Mucosa of stomach (tissue), 1 donor: ENCODE measurements around the gene MINK1.
A peak's percentile ranks its signal among the peaks of the same experiment; 100 is the strongest.
"Not testable (repeated sequence)": the region's sequence is repeated elsewhere in the genome, so short reads cannot be mapped to it uniquely, and the experiment has no call there.

Experiments
- H3K27me3 ChIP-seq: one replicate; pipeline ENCODE4 v1.7.0; 2013; ENCODE audit warnings: mild to moderate bottlenecking, low read length; ENCODE audit not compliant: control insufficient read depth, insufficient read depth
- H3K36me3 ChIP-seq: one replicate; pipeline ENCODE4 v1.7.0; 2013; ENCODE audit warnings: low read length; ENCODE audit not compliant: control insufficient read depth, insufficient read depth
- H3K4me1 ChIP-seq: one replicate; pipeline ENCODE4 v1.7.0; 2013; ENCODE audit warnings: mild to moderate bottlenecking, low read length; ENCODE audit not compliant: control insufficient read depth, insufficient read depth
- H3K4me3 ChIP-seq: one replicate; pipeline ENCODE4 v1.7.0; 2013; ENCODE audit warnings: low read length
- H3K9ac ChIP-seq: one replicate; pipeline ENCODE4 v1.7.0; 2013; ENCODE audit warnings: mild to moderate bottlenecking, low read length, moderate library complexity
- H3K9me3 ChIP-seq: one replicate; pipeline ENCODE4 v1.7.0; 2013; ENCODE audit warnings: mild to moderate bottlenecking, low read length, moderate library complexity; ENCODE audit not compliant: control insufficient read depth
- donor health status: Pancreatic carcinoma.

MINK1 gene

GRCh38 chr17:4899341-4900230 lies 66.4 kb downstream of the MINK1 start, which contains the start of gene C17orf107:
TSS of gene C17orf107 (plus strand) at chr17:4899536. CDS start at chr17:4899763, 227 bp downstream.
- H3K4me1 ChIP-seq: peaks cover 32% of the 10 kb centered on the region
- H3K36me3 ChIP-seq: no peaks in the 10 kb centered on the region
- no peaks in the 10 kb centered on the region for H3K9me3 ChIP-seq
- H3K4me3 ChIP-seq: peak within 1 kb of the TSS; percentile 67
- peak within 1 kb of the TSS; percentile 78 for H3K9ac ChIP-seq
- peaks cover 18% of the 10 kb centered on the region for H3K27me3 ChIP-seq

DNA sequence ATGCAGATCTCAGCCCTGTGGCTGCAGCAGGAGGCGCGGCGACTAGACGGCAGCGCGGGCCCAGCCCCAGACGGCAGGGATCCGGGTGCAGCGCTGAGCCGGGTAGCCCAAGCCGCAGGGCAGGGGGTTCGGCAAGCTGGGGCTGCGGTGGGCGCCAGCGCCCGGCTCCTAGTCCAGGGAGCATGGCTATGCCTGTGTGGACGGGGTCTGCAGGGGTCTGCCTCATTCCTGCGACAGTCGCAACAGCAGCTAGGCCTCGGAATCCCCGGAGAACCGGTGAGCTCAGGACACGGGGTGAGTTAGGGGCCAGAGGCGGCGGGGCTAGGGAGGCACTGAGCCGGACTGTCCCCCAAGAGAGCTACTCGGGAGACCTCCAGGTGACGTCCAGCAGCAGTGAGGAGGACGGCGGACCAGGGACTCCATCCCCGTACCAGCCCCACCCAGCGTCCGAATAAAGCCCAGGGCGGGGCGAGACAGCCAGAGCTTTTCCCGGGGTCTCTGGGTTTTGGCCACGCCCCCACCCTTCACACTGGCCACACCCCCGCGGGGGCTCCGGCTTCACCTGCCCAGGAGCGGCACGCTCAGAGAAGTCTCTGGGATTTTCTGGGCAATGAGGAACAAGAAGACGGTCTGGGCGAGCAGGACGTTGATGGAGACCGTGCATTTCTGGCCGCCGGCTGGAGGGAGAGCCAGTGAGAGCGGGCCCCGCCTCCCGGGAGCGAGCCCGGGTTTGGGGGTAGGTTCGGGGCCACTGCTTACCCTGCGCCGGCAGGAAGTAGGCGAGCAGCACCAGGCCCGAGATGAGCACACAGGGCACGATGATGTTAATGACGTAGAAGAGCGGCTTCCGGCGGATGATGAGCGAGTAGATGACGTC lies 67.3 kb downstream of the MINK1 start:
- peak overlapping the region; percentile 67 for H3K4me3 ChIP-seq
- H3K4me1 ChIP-seq: peaks cover 32% of the 10 kb centered on the region
- H3K9me3 ChIP-seq: no peaks in the 10 kb centered on the region
- H3K9ac ChIP-seq: peak overlapping the region; percentile 78
- H3K36me3 ChIP-seq: no peaks in the 10 kb centered on the region
- H3K27me3 ChIP-seq: peaks cover 18% of the 10 kb centered on the region

DNA sequence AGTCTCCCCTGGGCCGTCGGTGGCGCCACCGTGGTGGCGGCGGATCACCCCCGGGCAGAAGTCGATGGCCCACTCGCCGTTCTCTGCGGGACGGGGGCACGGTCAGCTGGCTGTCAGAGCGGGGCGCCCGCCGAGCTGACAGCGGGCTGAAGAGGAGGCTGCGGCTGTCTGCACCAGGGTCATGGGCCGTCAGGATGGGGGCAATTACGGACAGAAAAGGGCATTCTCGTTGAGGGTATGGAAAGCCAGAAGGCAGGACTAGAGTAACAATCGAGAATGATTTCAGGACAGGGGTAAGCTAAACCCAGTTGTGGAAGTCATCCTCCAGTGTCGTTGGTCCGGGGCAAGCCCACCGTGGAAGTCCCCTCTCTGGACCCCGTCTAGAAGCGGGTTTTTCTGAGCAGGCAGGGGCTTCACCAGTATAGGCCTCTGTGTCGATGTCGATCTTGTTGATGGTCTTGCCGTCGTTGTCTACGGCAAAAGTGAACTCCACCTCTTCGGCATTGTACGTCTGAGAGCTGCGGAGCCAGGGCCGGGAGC lies 68.0 kb downstream of the MINK1 start:
- peaks cover 18% of the 10 kb centered on the region for H3K27me3 ChIP-seq
- no peak overlapping the region for H3K4me3 ChIP-seq
- H3K9me3 ChIP-seq: no peaks in the 10 kb centered on the region
- peaks cover 32% of the 10 kb centered on the region for H3K4me1 ChIP-seq
- H3K36me3 ChIP-seq: no peaks in the 10 kb centered on the region
- no peak overlapping the region for H3K9ac ChIP-seq

GRCh38 chr17:4901648-4902344 lies 68.7 kb downstream of the MINK1 start:
- H3K27me3 ChIP-seq: peaks cover 18% of the 10 kb centered on the region
- H3K36me3 ChIP-seq: no peaks in the 10 kb centered on the region
- no peak overlapping the region for H3K4me3 ChIP-seq
- peaks cover 32% of the 10 kb centered on the region for H3K4me1 ChIP-seq
- H3K9me3 ChIP-seq: no peaks in the 10 kb centered on the region
- no peak overlapping the region for H3K9ac ChIP-seq

DNA sequence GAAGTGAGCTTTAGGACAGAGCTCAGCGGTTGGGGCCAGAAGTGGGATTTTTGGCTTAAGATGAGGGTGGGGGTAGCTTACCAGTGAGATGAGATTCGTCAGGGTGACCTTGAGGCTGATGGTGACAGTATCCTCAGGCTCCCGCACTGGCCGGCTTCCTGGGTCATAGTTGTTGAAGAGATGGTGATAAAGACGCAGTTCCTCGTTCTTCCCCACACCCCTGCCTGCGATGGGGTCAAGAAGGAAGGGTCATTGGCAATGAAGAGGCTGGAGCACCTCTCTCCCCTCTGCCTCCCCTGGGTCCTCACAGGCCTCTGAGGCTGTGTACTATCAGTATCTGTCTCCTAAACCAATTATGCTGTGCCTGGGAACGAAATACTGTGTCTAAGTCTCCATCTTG lies 69.4 kb downstream of the MINK1 start:
- Histone ChIP-seq H3K4me1 (peaks cover 32% of the 10 kb centered on the region), H3K9me3 (no peaks in the 10 kb centered on the region), H3K9ac (no peak overlapping the region), H3K4me3 (no peak overlapping the region), H3K36me3 (no peaks in the 10 kb centered on the region), H3K27me3 (peaks cover 18% of the 10 kb centered on the region)

DNA sequence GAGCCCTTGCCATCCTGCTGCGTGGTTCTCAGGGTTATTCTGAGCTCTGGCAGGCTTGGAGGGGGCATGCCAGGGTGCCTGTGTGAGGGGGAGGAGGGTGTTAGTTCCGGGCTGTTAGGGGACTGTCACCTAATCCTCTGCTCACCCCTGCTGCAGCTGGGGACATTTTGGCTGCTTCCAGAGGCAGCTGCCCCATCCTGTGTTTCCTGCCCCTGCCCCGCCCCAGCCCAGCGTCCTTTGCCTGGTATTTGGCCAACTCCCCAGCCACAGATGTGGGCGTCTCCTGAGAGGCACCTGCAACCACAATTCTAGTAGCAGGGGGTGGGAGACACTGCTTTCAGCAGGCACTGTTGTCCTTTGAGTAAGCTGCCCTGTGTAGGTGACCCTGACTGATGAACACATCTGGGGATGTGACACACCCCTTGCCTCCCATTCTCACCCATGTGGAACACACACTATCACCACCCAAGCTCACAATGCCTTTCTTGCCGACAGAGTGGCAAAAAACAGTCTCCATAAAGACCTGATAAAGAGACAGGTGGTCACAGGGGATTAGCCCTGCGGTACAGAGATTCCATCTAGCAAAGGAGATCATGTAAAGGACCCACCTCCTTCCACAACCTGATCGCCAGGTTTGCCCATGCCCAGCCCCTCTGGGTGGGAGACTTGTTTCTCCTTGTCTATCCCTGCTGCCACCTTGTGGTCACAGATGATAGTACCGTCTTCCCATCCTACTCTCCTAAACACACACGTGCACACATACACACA lies 70.1 kb downstream of the MINK1 start, which contains the start of gene CHRNE:
TSS of gene CHRNE (minus strand) at position 48 of the 768 bp plus-strand sequence. CDS start at position 13, 35 bp downstream.
- H3K27me3 ChIP-seq: peaks cover 18% of the 10 kb centered on the region
- no peaks in the 10 kb centered on the region for H3K36me3 ChIP-seq
- H3K4me3 ChIP-seq: peak within 1 kb of the TSS; percentile 6
- H3K9me3 ChIP-seq: no peaks in the 10 kb centered on the region
- peaks cover 32% of the 10 kb centered on the region for H3K4me1 ChIP-seq
- no peak within 1 kb of the TSS for H3K9ac ChIP-seq

DNA sequence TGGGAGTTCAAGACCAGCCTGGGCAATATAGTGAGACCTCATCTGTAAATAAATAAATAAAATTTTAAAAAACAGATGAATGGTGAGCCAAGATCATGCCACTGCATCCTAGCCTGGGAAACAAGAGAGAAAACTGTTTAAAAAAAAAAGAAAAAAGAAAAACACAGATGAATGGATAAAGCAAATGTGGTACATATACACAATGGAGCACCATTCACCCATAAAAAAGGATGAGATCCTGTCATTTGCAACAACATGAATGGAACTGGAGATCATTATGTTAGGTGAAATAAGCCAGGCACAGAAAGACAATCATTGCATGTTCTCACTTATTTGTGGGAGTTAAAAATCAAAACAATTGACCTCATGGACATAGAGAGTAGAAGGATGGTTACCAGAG lies 73.5 kb downstream of the MINK1 start:
- H3K9me3 ChIP-seq, H3K27me3 ChIP-seq, H3K9ac ChIP-seq, H3K4me3 ChIP-seq, H3K36me3 ChIP-seq: not testable (repeated sequence)
- peaks cover 19% of the 10 kb centered on the region for H3K4me1 ChIP-seq

DNA sequence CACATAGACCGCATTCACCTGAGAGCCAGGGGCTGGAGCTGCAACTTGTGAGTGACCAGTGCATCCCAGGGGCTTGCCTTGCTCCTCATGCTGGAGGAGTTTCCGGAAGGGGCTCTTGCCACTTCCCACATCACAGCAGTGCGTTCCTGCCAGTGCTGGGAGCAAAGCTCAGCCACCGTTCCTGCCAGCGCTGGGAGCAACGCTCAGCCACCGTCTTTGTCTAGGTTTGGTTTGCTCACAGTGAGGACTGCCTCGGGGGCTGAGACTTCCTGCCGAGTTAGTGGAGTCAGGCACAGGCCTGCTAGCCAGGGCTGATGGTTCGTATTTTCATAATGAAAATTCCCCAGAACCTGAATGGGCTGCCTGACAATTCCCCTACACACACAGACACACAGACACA lies 75.2 kb downstream of the MINK1 start:
- Histone ChIP-seq H3K4me1 (peaks cover 13% of the 10 kb centered on the region), H3K4me3 (no peak overlapping the region), H3K9ac (no peak overlapping the region), H3K36me3 (no peaks in the 10 kb centered on the region), H3K27me3 (no peaks in the 10 kb centered on the region), H3K9me3 (no peaks in the 10 kb centered on the region)

GRCh38 chr17:4908711-4909496 lies 75.8 kb downstream of the MINK1 start:
- no peak overlapping the region for H3K4me3 ChIP-seq
- H3K9me3 ChIP-seq: no peaks in the 10 kb centered on the region
- peaks cover 9% of the 10 kb centered on the region for H3K4me1 ChIP-seq
- H3K27me3 ChIP-seq: no peaks in the 10 kb centered on the region
- H3K36me3 ChIP-seq: no peaks in the 10 kb centered on the region
- H3K9ac ChIP-seq: peak overlapping the region; percentile 13

DNA sequence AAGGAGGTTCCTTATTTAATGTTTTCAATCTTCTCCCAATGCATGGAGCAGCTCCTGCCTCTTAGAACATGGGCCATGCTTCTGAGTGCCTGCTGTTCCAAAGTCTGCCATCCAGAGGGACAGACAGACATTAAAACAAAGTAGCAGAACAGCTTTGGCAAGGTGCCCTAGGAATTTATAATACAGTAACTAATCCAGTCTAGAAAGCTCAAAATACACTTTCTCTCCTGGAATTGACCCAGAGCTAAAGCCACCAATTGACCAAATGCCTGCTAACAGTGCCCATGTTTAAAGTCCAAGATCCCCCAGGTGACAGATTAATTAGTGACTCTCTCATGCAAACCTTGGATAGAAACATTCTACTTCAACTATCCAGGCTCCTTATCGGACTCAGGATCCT lies 80.9 kb downstream of the MINK1 start:
- Histone ChIP-seq H3K27me3 (no peaks in the 10 kb centered on the region), H3K4me3 (no peak overlapping the region), H3K9ac (no peak overlapping the region), H3K4me1 (peaks cover 9% of the 10 kb centered on the region), H3K36me3 (no peaks in the 10 kb centered on the region), H3K9me3 (no peaks in the 10 kb centered on the region)
